BLaER1 treated with 17β-estradiol and CSF1 and Interleukin-3, amounts not matched to agents 10 nM and 100 nM (cell line): ENCODE data around the gene ADGRF1.
"Not testable (repeated sequence)": the region's sequence is repeated elsewhere in the genome, so short reads cannot be mapped to it uniquely, and the experiment has no call there.

Source experiments
- H3K27ac ChIP-seq, 11 experiments: shearing (Covaris generic); formaldehyde crosslinking; 2 replicates each; pipeline ENCODE4 v1.8.1; 2022
- H3K27me3 ChIP-seq, 11 experiments: shearing (Covaris generic); formaldehyde crosslinking; 2 replicates each; pipeline ENCODE4 v1.8.1; 2022
- H3K36me3 ChIP-seq, 11 experiments: shearing (Covaris generic); formaldehyde crosslinking; 2 replicates each; pipeline ENCODE4 v1.8.1; 2022
- H3K4me1 ChIP-seq, 10 experiments: shearing (Covaris generic); formaldehyde crosslinking; 2 replicates each; pipeline ENCODE4 v1.8.1; 2022
- H3K4me2 ChIP-seq, 11 experiments: shearing (Covaris generic); formaldehyde crosslinking; 2 replicates each; pipeline ENCODE4 v1.8.1; 2022
- H3K4me3 ChIP-seq, 10 experiments: shearing (Covaris generic); formaldehyde crosslinking; 2 replicates each; pipeline ENCODE4 v1.8.1; 2022
- H3K9ac ChIP-seq, 11 experiments: shearing (Covaris generic); formaldehyde crosslinking; 2 replicates each; pipeline ENCODE4 v1.8.1; 2022
- H3K9me3 ChIP-seq, 11 experiments: shearing (Covaris generic); formaldehyde crosslinking; replicated peaks in 1 of 11; 2 replicates each; pipeline ENCODE4 v1.8.1; 2022
- H4K20me1 ChIP-seq, 11 experiments: shearing (Covaris generic); formaldehyde crosslinking; 2 replicates each; pipeline ENCODE4 v1.8.1; 2022
- Cebpa-rat ChIP-seq, 11 experiments: shearing (Covaris generic); IDR thresholded peaks; 2 replicates each; pipeline ENCODE4 v1.8.1; 2022

The ADGRF1 gene

GRCh38 chr6:47066418-47066817 lies 24.3 kb upstream of the ADGRF1 start:
- Histone ChIP-seq H3K4me2 (no peak overlapping the region), H3K36me3 (no peaks in the 10 kb centered on the region), H4K20me1 (no peaks in the 10 kb centered on the region), H3K9me3 (peaks cover 0 to 3% (median 0%) of the 10 kb centered on the region in 11 experiments; a peak in 1 of 22 replicates), H3K27me3 (no peaks in the 10 kb centered on the region), H3K27ac (no peak overlapping the region), H3K4me3 (no peak overlapping the region), H3K4me1 (peaks cover 0 to 8% (median 0%) of the 10 kb centered on the region in 10 experiments; a peak in 3 of 20 replicates), H3K9ac (no peak overlapping the region)
- TF ChIP-seq Cebpa-rat (IDR thresholded peaks at IDR 0.05): no peak

- TF ChIP-seq Cebpa-rat (IDR thresholded peaks at IDR 0.05): no peak
- H3K4me2 ChIP-seq: no peak overlapping the region
- no peaks in the 10 kb centered on the region for H4K20me1 ChIP-seq
- 0 out of 22 replicates have a peak, but pooled peaks cover 0 to 3% (median 0%) of the 10 kb centered on the region in 11 experiments for H3K9me3 ChIP-seq
- H3K36me3 ChIP-seq: no peaks in the 10 kb centered on the region
- H3K4me1 ChIP-seq: peaks cover 0 to 12% (median 0%) of the 10 kb centered on the region in 10 experiments; a peak in 3 of 20 replicates
- H3K9ac ChIP-seq: no peak overlapping the region
- no peak overlapping the region for H3K27ac ChIP-seq
- H3K27me3 ChIP-seq: no peaks in the 10 kb centered on the region
- no peak overlapping the region for H3K4me3 ChIP-seq
These were observed 22.1 kb upstream of the ADGRF1 start for GRCh38 chr6:47064274-47064673.

DNA sequence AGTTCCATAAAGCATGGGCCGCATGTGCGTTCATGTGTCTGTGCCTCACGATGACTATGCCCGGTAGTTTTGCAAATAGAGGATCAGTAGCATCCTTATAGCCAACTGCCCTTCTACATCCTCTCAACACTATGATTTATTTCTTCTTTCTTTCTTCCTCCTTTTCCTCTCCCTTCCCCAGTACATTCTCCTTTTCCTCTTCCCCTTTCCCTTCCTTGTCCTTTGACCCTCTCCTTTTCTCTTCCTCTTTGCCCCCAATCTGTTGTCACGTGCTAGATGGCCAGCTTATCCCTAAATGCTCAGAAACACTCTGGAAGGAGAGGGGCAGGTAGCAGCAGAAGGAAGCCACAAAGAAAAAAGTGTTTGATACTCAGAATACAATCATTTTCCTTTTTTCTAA lies 20.2 kb upstream of the ADGRF1 start:
- Histone ChIP-seq H3K4me1 (peaks cover 0 to 12% (median 0%) of the 10 kb centered on the region in 10 experiments; a peak in 3 of 20 replicates), H3K9me3 (0 out of 22 replicates have a peak, but pooled peaks cover 0 to 3% (median 0%) of the 10 kb centered on the region in 11 experiments), H4K20me1 (no peaks in the 10 kb centered on the region), H3K36me3 (no peaks in the 10 kb centered on the region), H3K4me3 (no peak overlapping the region), H3K9ac (no peak overlapping the region), H3K27me3 (no peaks in the 10 kb centered on the region), H3K27ac (no peak overlapping the region), H3K4me2 (no peak overlapping the region)
- no peak for TF ChIP-seq Cebpa-rat (IDR thresholded peaks at IDR 0.05)

DNA sequence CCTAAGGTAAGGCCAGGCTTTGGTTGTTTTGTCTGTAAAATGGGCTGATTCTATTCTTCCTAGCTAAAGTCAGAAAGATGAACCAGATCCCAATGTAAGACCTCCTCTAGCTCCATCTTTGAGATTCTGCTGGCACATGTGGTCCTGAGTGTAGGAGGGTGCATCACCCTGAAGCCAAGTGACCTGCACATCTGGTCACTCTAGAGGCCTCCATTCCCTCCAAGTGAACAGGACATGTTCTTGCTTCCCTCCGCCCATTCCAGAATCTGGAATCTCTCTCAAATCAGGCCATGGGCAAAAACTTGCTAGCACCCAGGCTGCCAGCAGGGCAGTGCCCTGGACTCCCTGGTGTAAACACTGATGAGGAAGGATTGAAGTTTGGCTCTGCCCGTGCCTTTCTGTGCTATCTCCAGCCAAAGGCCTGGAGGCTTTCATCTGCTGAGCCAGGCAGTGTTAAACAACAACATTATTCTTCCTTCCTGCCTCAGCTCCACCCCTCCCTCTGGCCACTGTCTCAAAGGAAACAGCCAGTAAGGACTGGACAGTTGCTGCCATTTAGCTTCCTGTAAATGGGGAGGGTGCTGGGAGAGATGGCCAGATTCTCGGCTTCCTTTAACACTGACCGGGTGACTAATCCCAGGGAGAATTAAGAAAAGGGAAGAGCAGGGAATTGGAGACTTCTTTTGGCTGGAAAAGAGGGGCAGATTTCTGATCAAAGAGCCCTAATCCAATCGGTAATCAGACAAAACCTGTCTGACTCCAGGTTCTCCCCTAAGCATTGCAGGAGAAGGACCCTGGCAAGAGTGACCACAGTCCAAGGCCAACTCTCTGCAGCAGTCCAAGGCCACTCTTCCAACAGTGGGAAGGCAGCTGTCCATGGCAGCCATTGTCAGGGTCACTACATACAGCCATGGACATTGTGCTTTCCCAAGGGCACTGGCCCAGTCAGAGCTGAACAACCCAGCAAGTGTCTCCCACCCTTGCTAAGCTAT lies 19.5 kb upstream of the ADGRF1 start:
- peak overlapping the region in 2 of 11 experiments; percentile 38 to 39; a peak in 4 of 22 replicates for H3K4me2 ChIP-seq
- H3K27ac ChIP-seq: no peak overlapping the region
- H3K27me3 ChIP-seq: no peaks in the 10 kb centered on the region

DNA sequence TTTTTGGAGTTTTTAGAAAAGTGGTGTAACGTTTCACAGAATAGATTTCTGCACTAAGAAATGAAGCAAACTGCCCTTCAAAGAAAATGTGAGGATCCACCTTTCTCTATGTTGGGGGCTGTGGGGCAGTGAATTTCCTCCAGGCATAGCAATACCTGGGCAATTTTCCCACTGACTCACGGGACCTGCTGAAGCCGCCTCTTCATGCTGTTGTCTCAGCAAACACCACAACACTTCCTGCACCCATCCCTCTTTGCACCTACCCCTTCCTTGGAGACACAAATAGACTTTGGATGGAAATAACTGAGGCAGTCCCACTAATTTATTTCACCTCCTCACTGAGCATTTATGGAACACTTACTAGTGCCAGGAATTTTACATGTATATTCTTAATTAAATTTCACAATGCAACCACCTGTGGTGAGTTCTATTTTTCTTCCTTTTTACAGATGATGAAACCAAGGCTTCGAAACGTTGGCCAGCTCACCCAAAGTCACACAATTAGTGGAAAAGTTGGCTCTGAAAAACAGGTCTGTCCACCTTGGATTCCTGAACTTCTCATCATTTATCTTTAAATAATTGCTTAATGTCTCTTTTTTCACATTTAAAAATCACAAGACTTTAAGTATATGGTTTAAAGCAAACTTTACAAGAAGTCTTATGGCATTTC lies 17.2 kb upstream of the ADGRF1 start:
- TF ChIP-seq Cebpa-rat (IDR thresholded peaks at IDR 0.05): no peak
- H3K36me3 ChIP-seq: no peaks in the 10 kb centered on the region
- H4K20me1 ChIP-seq: no peaks in the 10 kb centered on the region
- no peak overlapping the region for H3K27ac ChIP-seq
- no peaks in the 10 kb centered on the region for H3K27me3 ChIP-seq
- no peak overlapping the region for H3K9ac ChIP-seq
- no peak overlapping the region for H3K4me2 ChIP-seq
- no peak overlapping the region for H3K4me3 ChIP-seq
- peaks cover 0 to 12% (median 0%) of the 10 kb centered on the region in 10 experiments; a peak in 3 of 20 replicates for H3K4me1 ChIP-seq
- 0 out of 22 replicates have a peak, but pooled peaks cover 0 to 3% (median 0%) of the 10 kb centered on the region in 11 experiments for H3K9me3 ChIP-seq

More for the DNA sequence above, 19.5 kb upstream of the ADGRF1 start:
- no peaks in the 10 kb centered on the region for H4K20me1 ChIP-seq
- H3K4me1 ChIP-seq: peaks cover 0 to 12% (median 0%) of the 10 kb centered on the region in 10 experiments; a peak in 3 of 20 replicates
- H3K36me3 ChIP-seq: no peaks in the 10 kb centered on the region
- no peak for TF ChIP-seq Cebpa-rat (IDR thresholded peaks at IDR 0.05)
- H3K9ac ChIP-seq: no peak overlapping the region
- H3K4me3 ChIP-seq: no peak overlapping the region
- H3K9me3 ChIP-seq: 0 out of 22 replicates have a peak, but pooled peaks cover 0 to 3% (median 0%) of the 10 kb centered on the region in 11 experiments

- TF ChIP-seq Cebpa-rat (IDR thresholded peaks at IDR 0.05): no peak
- Histone ChIP-seq H3K9ac (no peak overlapping the region), H4K20me1 (no peaks in the 10 kb centered on the region), H3K36me3 (no peaks in the 10 kb centered on the region), H3K4me2 (no peak overlapping the region), H3K4me3 (no peak overlapping the region), H3K27ac (no peak overlapping the region), H3K4me1 (peaks cover 0 to 12% (median 0%) of the 10 kb centered on the region in 10 experiments; a peak in 3 of 20 replicates), H3K27me3 (no peaks in the 10 kb centered on the region), H3K9me3 (0 out of 22 replicates have a peak, but pooled peaks cover 0 to under 1% (median 0%) of the 10 kb centered on the region in 11 experiments)
These were observed 15.9 kb upstream of the ADGRF1 start for GRCh38 chr6:47057830-47058540.

GRCh38 chr6:47056832-47057231 lies 14.7 kb upstream of the ADGRF1 start:
- H3K27ac ChIP-seq: no peak overlapping the region
- no peaks in the 10 kb centered on the region for H3K9me3 ChIP-seq
- no peaks in the 10 kb centered on the region for H4K20me1 ChIP-seq
- no peak overlapping the region for H3K4me3 ChIP-seq
- no peak overlapping the region for H3K9ac ChIP-seq
- H3K27me3 ChIP-seq: no peaks in the 10 kb centered on the region
- no peak overlapping the region for H3K4me2 ChIP-seq
- peaks cover 0 to 8% (median 0%) of the 10 kb centered on the region in 10 experiments; a peak in 3 of 20 replicates for H3K4me1 ChIP-seq
- H3K36me3 ChIP-seq: no peaks in the 10 kb centered on the region
- TF ChIP-seq Cebpa-rat (IDR thresholded peaks at IDR 0.05): no peak

DNA sequence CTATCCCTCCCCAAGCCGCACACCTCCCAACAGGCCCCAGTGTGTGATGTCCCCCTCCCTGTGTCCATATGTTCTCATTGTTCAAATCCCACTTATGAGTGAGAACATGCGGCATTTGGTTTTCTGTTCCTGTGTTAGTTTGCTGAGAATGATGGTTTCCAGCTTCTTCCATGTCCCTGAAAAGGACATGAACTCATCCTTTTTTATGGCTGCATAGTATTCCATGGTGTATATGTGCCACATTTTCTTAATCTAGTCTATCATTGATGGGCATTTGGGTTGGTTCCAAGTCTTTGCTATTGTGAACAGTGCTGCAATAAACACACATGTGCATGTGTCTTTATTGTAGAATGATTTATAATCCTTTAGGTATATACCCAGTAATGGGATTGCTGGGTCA lies 12.2 kb upstream of the ADGRF1 start:
- not testable (repeated sequence) for H3K4me3 ChIP-seq, H3K27ac ChIP-seq, H3K4me1 ChIP-seq, H4K20me1 ChIP-seq, H3K27me3 ChIP-seq, H3K36me3 ChIP-seq, H3K4me2 ChIP-seq, H3K9me3 ChIP-seq, H3K9ac ChIP-seq
